Measurements from ENCODE around the gene GPR15LG. TPM values are rescaled to one million over a fixed set of nuclear protein-coding genes. Genes with fewer than 3 reads are reported as not detected.

GPR15LG gene
- total and polyA plus RNA-seq, 2 donors (not counting 3 experiments of a cell fraction or from before 2014, with no cell fraction given) = not detected

GRCh38 chr10:84140036-84140379, 33.6 kb upstream of the GPR15LG start:
- Histone ChIP-seq H3K4me2 (ENCODE audit: insufficient read depth, low read length) (peak overlapping the region; percentile 82), H2AFZ (ENCODE audit: low read depth, low read length) (peak overlapping the region; percentile 68), H3K4me1 (ENCODE audit: control insufficient read depth, extremely low read depth, insufficient read depth, low read length) (peaks cover 12% of the 10 kb centered on the region), H3K9me3 (replicated peaks; ENCODE audit: control insufficient read depth, insufficient read depth, low read length) (no peaks in the 10 kb centered on the region), H3K27me3 (ENCODE audit: control insufficient read depth in 2 of 2, insufficient read depth in 2 of 2, low read length in 2 of 2) (no peaks in the 10 kb centered on the region), H3K9ac (replicated peaks; ENCODE audit: extremely low read depth, insufficient read depth, low read length) (peak overlapping the region; percentile 97), H3K79me2 (ENCODE audit: control insufficient read depth, insufficient read depth, low read length) (peaks cover 22% of the 10 kb centered on the region), H3K27ac (ENCODE audit: insufficient read depth, low read depth, low read length) (peak overlapping the region; percentile 78), H3K9me1 (replicated peaks; ENCODE audit: control insufficient read depth, extremely low read depth, insufficient read depth, low read length) (no peaks in the 10 kb centered on the region), H4K20me1 (replicated peaks; ENCODE audit: control insufficient read depth, extremely low read depth, insufficient read depth, low read length) (no peaks in the 10 kb centered on the region), H3K4me3 (replicated peaks in 1 of 3; ENCODE audit: insufficient read depth in 1 of 3, low read depth in 1 of 3, low read length in 3 of 3) (peak overlapping the region; percentile 68 to 92 (median 71)), H3K36me3 (ENCODE audit: control insufficient read depth in 2 of 2, extremely low read depth in 1 of 2, insufficient read depth in 2 of 2, low read length in 2 of 2) (peaks cover 5 to 11% of the 10 kb centered on the region in 2 experiments)
- DNase-seq (ENCODE audit: low read depth, low spot score) = no peak
- TF ChIP-seq POLR2AphosphoS5 (IDR thresholded peaks at IDR 0.05; ENCODE audit: insufficient read depth, low read depth, low read length) = no peak
- no peak for TF ChIP-seq POLR2A (IDR thresholded peaks at IDR 0.05; ENCODE audit: low read depth, low read length)
- TF ChIP-seq, protein P1, sequence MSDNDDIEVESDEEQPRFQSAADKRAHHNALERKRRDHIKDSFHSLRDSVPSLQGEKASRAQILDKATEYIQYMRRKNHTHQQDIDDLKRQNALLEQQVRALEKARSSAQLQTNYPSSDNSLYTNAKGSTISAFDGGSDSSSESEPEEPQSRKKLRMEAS (IDR thresholded peaks at IDR 0.05; ENCODE audit: insufficient read depth, insufficient read length) = no peak
- no peak for TF ChIP-seq GATA2 (IDR thresholded peaks at IDR 0.05; ENCODE audit: insufficient read depth, insufficient read length, low read depth, low read length)
- TF ChIP-seq MYC (IDR thresholded peaks at IDR 0.05; ENCODE audit: low read depth, low read length) = no peak
- TF ChIP-seq EZH2 (IDR thresholded peaks at IDR 0.05; ENCODE audit: borderline replicate concordance, low read depth, low read length, severe bottlenecking) = no peak
- TF ChIP-seq JUN (IDR thresholded peaks at IDR 0.05; ENCODE audit: borderline replicate concordance, insufficient read depth, insufficient read length, low read depth) = no peak
- TF ChIP-seq FOS (IDR thresholded peaks at IDR 0.05; ENCODE audit: borderline replicate concordance, insufficient read depth, low read length) = no peak
- TF ChIP-seq, protein P2, sequence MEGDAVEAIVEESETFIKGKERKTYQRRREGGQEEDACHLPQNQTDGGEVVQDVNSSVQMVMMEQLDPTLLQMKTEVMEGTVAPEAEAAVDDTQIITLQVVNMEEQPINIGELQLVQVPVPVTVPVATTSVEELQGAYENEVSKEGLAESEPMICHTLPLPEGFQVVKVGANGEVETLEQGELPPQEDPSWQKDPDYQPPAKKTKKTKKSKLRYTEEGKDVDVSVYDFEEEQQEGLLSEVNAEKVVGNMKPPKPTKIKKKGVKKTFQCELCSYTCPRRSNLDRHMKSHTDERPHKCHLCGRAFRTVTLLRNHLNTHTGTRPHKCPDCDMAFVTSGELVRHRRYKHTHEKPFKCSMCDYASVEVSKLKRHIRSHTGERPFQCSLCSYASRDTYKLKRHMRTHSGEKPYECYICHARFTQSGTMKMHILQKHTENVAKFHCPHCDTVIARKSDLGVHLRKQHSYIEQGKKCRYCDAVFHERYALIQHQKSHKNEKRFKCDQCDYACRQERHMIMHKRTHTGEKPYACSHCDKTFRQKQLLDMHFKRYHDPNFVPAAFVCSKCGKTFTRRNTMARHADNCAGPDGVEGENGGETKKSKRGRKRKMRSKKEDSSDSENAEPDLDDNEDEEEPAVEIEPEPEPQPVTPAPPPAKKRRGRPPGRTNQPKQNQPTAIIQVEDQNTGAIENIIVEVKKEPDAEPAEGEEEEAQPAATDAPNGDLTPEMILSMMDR (IDR thresholded peaks at IDR 0.05; ENCODE audit: extremely low read depth in 1 of 2, insufficient read depth in 1 of 2, low read depth in 1 of 2, low read length in 2 of 2) = no peak
- BruUV-seq (replicated peaks) = no TSS peak
- intact Hi-C loops (cut with micrococcal nuclease) (no loop called here), dilution Hi-C loops (cut with MboI; ENCODE audit: extremely low pct_ligation_motif_present, low sequenced_read_pairs) (no loop called here)
- no peak for FAIRE-seq
- ChIA-PET POLR2A (no interaction called here), CTCF (interaction anchor here (1.3 to 3.4 kb wide), 2 partner anchors 8 to 26 kb away, joined by 5 to 27 read pairs; no protein-coding TSS in a partner anchor)

Measured in endothelial cell of umbilical vein (primary cell).